Uterus (tissue), 4 donors: ENCODE measurements around the gene FGD6. TPM values are rescaled to one million over a fixed set of nuclear protein-coding genes. Genes with fewer than 3 reads are reported as not detected.

ENCODE experiments used
- DNase-seq, 2 donors: peaks; one replicate each; pipeline ENCODE4 v3.0.0-alpha.2; 2019 to 2020
- H3K27ac ChIP-seq, 2 donors: fragments of 200-600 bp; sonication (generic); 1 replicate in 1 of 2; 2 replicates in 1 of 2; pipeline ENCODE4 v1.5.1; 2016 to 2018
- H3K27me3 ChIP-seq, 2 donors: fragments of 200-600 bp; sonication (generic); one replicate each; pipeline ENCODE4 v1.5.1; 2018 to 2019; ENCODE audit warnings: control low read depth in 1 of 2
- H3K36me3 ChIP-seq, 2 donors: fragments of 200-600 bp; sonication (generic); one replicate each; pipeline ENCODE4 v1.5.1; 2019; ENCODE audit warnings: control low read depth in 1 of 2
- H3K4me1 ChIP-seq, 2 donors: fragments of 200-600 bp; sonication (generic); one replicate each; pipeline ENCODE4 v1.5.1; 2018 to 2019; ENCODE audit warnings: control low read depth in 1 of 2
- H3K4me3 ChIP-seq, 2 donors: fragments of 200-600 bp; sonication (generic); 1 replicate in 1 of 2; 2 replicates in 1 of 2; pipeline ENCODE4 v1.5.1; 2018 to 2019; ENCODE audit warnings: mild to moderate bottlenecking in 1 of 2
- H3K9me3 ChIP-seq, 2 donors: fragments of 200-600 bp; sonication (generic); one replicate each; pipeline ENCODE4 v1.5.1; 2019; ENCODE audit warnings: control low read depth in 1 of 2
- CTCF ChIP-seq, 4 experiments: fragments of 200-600 bp in 2 of 4; fragments of 450-650 bp in 2 of 4; sonication (generic) in 2 of 4; IDR thresholded peaks; one replicate each; pipeline ENCODE4 v1.5.1; 2016 to 2019; ENCODE audit warnings: antibody characterized with exemption in 4 of 4, mild to moderate bottlenecking in 2 of 4, moderate library complexity in 1 of 4
- POLR2A ChIP-seq, 2 donors: fragments of 450-650 bp; IDR thresholded peaks; one replicate each; pipeline ENCODE4 v1.6.1; 2016; ENCODE audit warnings: antibody characterized with exemption in 2 of 2, mild to moderate bottlenecking in 1 of 2, moderate library complexity in 1 of 2
- intact Hi-C: fragments of 100-400 bp; cut with DNase I; formaldehyde crosslinking; loops from one replicate; pipeline ENCODE4 v1.15.1; 2023; ENCODE audit warnings: low total_unique reads
- total RNA-seq, 4 donors: library from RNA; depleted of rRNA in 3 of 4; stranded (reverse); fragments of >200 nt in 3 of 4; gene quantifications; one replicate each; pipeline versions ENCODE4 v1.1.0 to v1.2.4, GENCODE V29; 2014 to 2023
- donor health status: DM: yes; HTN: yes; CAD: no.

FGD6 gene
- total RNA-seq, 4 donors from 2014 or later, result 7.6 to 25.3 (median 15.1) TPM

DNA sequence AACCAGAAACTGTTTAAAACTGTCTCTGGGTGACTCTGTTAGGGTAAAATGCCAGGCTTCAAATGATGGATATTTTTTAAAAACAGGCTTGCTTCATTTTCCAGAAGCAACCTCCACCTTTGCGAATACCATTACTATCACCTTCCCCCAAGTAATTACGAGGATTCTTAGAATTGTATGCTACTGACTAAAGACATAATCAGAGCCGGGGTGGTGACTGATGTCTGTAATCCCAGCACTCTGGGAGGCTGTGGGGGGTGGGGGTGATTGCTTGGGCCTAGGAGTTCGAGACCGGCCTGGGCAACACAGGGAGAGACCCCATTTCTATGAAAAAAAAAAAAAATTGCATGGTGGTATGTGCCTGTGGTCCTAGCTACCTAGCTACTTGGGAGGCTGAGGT, 38.3 kb downstream of the FGD6 start:
- no peaks in the 10 kb centered on the region for H3K27me3 ChIP-seq
- H3K27ac ChIP-seq, result no peak overlapping the region
- DNase-seq, result no peak
- no peak overlapping the region for H3K4me3 ChIP-seq
- no peaks in the 10 kb centered on the region for H3K4me1 ChIP-seq
- TF ChIP-seq CTCF (IDR thresholded peaks at IDR 0.05) (no peak), POLR2A (IDR thresholded peaks at IDR 0.05) (no peak)
- H3K9me3 ChIP-seq, result no peaks in the 10 kb centered on the region
- H3K36me3 ChIP-seq, result no peaks in the 10 kb centered on the region
- intact Hi-C loops, result no loop called here

- TF ChIP-seq CTCF (IDR thresholded peaks at IDR 0.05) (no peak), POLR2A (IDR thresholded peaks at IDR 0.05) (no peak)
- no peak for DNase-seq
- Histone ChIP-seq H3K4me3 (no peak overlapping the region), H3K36me3 (no peaks in the 10 kb centered on the region), H3K27me3 (no peaks in the 10 kb centered on the region), H3K9me3 (no peaks in the 10 kb centered on the region), H3K4me1 (no peaks in the 10 kb centered on the region), H3K27ac (no peak overlapping the region)
- intact Hi-C loops, result no loop called here
Measured at GRCh38 chr12:95178136-95178535, 39.1 kb downstream of the FGD6 start.

- Histone ChIP-seq H3K27ac (peak overlapping the region in 1 of 2 donors; percentile 20), H3K4me1 (no peaks in the 10 kb centered on the region), H3K27me3 (no peaks in the 10 kb centered on the region), H3K4me3 (no peak overlapping the region), H3K36me3 (no peaks in the 10 kb centered on the region), H3K9me3 (no peaks in the 10 kb centered on the region)
- intact Hi-C loops, result no loop called here
- TF ChIP-seq POLR2A (IDR thresholded peaks at IDR 0.05) (no peak), CTCF (IDR thresholded peaks at IDR 0.05) (no peak)
- DNase-seq, result no peak
Measured at GRCh38 chr12:95177201-95177768, 40.0 kb downstream of the FGD6 start.

DNA sequence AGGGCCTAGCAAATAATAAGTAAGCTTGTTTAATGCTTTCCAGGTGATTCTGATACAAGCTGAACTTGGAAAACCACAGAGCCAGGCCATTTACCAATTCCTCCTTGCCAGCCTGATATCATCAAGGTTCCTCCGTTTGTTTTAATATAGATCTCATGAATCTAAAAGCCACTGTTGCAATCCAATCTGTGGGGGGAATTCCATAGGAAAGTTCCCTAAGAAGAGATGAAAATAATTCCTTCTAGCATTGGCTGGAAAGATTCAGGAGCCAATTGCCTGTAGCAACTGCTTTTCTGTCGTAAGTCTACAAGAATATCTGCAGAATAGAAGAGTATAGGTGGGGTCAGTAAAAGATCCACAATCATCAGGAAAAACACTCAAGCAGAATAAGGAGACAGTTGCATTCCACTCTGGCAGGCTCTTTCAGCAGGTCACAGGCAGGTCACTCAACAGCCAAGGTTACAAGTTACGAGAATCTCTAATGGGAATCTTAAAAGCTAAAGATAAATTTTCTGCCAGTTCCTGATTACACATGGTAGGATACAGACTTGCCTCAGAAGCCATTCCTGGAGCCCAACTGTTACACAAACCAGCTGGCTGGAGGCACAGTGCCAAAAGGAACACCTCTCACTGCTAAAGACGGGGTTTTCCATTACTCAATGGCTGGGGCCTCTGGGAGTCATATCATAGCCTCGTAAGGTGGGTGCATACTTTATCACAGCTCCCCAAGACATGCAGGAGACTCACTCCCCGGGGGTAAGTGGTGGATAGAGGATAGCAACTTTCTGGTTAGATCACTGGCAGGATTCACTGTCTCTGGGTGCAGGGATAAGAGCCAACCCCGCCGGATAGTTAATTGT, 43.6 kb downstream of the FGD6 start:
- H3K27me3 ChIP-seq, result no peaks in the 10 kb centered on the region
- peak overlapping the region; percentile 6 to 57 for H3K27ac ChIP-seq
- no peaks in the 10 kb centered on the region for H3K9me3 ChIP-seq
- no peak for TF ChIP-seq POLR2A (IDR thresholded peaks at IDR 0.05)
- no peak for TF ChIP-seq CTCF (IDR thresholded peaks at IDR 0.05)
- DNase-seq, result peak; percentile 81 to 86
- H3K4me1 ChIP-seq, result no peaks in the 10 kb centered on the region
- intact Hi-C loops, result no loop called here
- no peaks in the 10 kb centered on the region for H3K36me3 ChIP-seq
- H3K4me3 ChIP-seq, result no peak overlapping the region

DNA sequence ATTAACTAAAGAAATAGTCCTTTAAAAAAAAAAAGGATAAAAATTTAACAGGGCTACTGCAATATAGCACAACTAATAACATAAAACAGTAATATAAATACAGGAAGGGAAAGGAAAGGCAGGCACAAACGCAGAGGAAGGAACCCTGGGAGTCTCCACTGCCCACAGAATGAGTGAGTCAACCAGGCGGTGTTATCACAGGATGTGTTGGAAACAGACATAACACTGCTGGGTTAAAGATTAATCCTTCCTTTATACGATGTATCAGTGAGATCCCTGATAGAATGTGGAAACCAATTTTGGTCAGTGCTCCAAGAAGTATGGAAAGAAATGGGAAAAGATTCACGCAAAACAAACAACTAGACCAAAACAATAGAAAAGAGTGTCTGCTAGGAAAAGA, 47.9 kb downstream of the FGD6 start:
- intact Hi-C loops, result no loop called here
- H3K27me3 ChIP-seq, result no peaks in the 10 kb centered on the region
- H3K36me3 ChIP-seq, result no peaks in the 10 kb centered on the region
- DNase-seq, result no peak
- peaks cover 0 to 4% of the 10 kb centered on the region in 2 donors for H3K4me1 ChIP-seq
- H3K9me3 ChIP-seq, result no peaks in the 10 kb centered on the region
- TF ChIP-seq CTCF (IDR thresholded peaks at IDR 0.05) (no peak), POLR2A (IDR thresholded peaks at IDR 0.05) (no peak)
- H3K27ac ChIP-seq, result peak overlapping the region in 1 of 2 donors; percentile 43
- no peak overlapping the region for H3K4me3 ChIP-seq
